Astrocyte of the cerebellum (primary cell): ENCODE measurements around the gene CLUH.

Experiments used
- DNase-seq: peaks from one replicate; pipeline ENCODE4 v3.0.0-alpha.2; 2011; ENCODE audit warnings: low read depth
- H3K4me3 ChIP-seq: 2 replicates; pipeline ENCODE4 v1.5.1; 2011; ENCODE audit warnings: mild to moderate bottlenecking, low read depth, low read length, moderate library complexity
- CTCF ChIP-seq: IDR thresholded peaks from 2 replicates; pipeline ENCODE4 v1.5.1; 2012; ENCODE audit warnings: low read length, low read depth, moderate library complexity, mild to moderate bottlenecking; ENCODE audit errors: missing control alignments
- in situ Hi-C: cut with HindIII; loops from 2 replicates; pipeline ENCODE4 v1.10.0; 2017; ENCODE audit warnings: low sequenced_read_pairs

CLUH gene

GRCh38 chr17:2734939-2735338 lies 23.4 kb upstream of the CLUH start:
- DNase-seq: no peak
- TF ChIP-seq CTCF: no peak
- no peak overlapping the region for H3K4me3 ChIP-seq
- in situ Hi-C loops: no loop called here

- TF ChIP-seq CTCF: no peak
- no peak for DNase-seq
- in situ Hi-C loops: no loop called here
- no peak overlapping the region for H3K4me3 ChIP-seq
These were observed 20.2 kb upstream of the CLUH start for GRCh38 chr17:2731807-2732206.

GRCh38 chr17:2730764-2731353 lies 19.3 kb upstream of the CLUH start:
- no peak for TF ChIP-seq CTCF
- DNase-seq: no peak
- in situ Hi-C loops: no loop called here
- no peak overlapping the region for H3K4me3 ChIP-seq

GRCh38 chr17:2724784-2725164 lies 13.2 kb upstream of the CLUH start:
- no peak overlapping the region for H3K4me3 ChIP-seq
- DNase-seq: no peak
- no peak for TF ChIP-seq CTCF
- in situ Hi-C loops: no loop called here

GRCh38 chr17:2723997-2724783 lies 12.6 kb upstream of the CLUH start:
- peak overlapping the region; percentile 5 for H3K4me3 ChIP-seq

GRCh38 chr17:2723505-2723996 lies 12.0 kb upstream of the CLUH start:
- DNase-seq: no peak
- in situ Hi-C loops: no loop called here
- no peak for TF ChIP-seq CTCF
- H3K4me3 ChIP-seq: no peak overlapping the region

More at GRCh38 chr17:2723997-2724783, 12.6 kb upstream of the CLUH start:
- no peak for TF ChIP-seq CTCF
- DNase-seq: no peak
- in situ Hi-C loops: no loop called here
